ENCODE measurements around the gene INTS7.

- TF ChIP-seq, protein P1, sequence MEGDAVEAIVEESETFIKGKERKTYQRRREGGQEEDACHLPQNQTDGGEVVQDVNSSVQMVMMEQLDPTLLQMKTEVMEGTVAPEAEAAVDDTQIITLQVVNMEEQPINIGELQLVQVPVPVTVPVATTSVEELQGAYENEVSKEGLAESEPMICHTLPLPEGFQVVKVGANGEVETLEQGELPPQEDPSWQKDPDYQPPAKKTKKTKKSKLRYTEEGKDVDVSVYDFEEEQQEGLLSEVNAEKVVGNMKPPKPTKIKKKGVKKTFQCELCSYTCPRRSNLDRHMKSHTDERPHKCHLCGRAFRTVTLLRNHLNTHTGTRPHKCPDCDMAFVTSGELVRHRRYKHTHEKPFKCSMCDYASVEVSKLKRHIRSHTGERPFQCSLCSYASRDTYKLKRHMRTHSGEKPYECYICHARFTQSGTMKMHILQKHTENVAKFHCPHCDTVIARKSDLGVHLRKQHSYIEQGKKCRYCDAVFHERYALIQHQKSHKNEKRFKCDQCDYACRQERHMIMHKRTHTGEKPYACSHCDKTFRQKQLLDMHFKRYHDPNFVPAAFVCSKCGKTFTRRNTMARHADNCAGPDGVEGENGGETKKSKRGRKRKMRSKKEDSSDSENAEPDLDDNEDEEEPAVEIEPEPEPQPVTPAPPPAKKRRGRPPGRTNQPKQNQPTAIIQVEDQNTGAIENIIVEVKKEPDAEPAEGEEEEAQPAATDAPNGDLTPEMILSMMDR (IDR thresholded peaks at IDR 0.05; ENCODE audit: low read depth, low read length): no peak
- TF ChIP-seq POLR2A (IDR thresholded peaks at IDR 0.05; ENCODE audit: extremely low read depth, insufficient read length) (no peak), MYC (IDR thresholded peaks at IDR 0.05; ENCODE audit: low read depth, low read length) (no peak), MAX (IDR thresholded peaks at IDR 0.05; ENCODE audit: low read depth, low read length) (no peak)
Measured at GRCh38 chr1:211891708-211892107, 143.6 kb downstream of the INTS7 start.
